ENCODE data around the gene GNAI2. TPM values are rescaled to one million over a fixed set of nuclear protein-coding genes. Genes with fewer than 3 reads are reported as not detected.
"Not testable (repeated sequence)": the region's sequence is repeated elsewhere in the genome, so short reads cannot be mapped to it uniquely, and the experiment has no call there.

GNAI2 gene
- total and polyA plus RNA-seq, 2 experiments from 2014 or later = 179 to 255 TPM

DNA sequence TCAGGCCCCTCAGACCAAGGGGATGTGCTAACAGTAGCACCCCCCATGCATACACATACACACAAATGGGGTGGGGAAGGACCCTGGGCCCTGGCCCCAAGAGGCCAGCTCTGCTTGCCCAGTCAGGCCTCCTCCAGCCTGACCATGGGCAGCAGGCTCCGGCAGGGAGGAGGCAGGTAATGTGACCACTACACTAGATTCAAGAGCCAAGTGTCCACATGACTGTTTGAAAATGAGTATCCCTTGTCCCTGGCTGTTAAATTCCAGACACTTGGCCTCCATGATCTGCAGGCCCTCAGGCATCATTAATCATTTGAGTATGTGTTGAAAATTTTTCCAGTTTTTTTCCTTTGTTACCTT lies 13.9 kb upstream of the GNAI2 start:
- H3K4me1 ChIP-seq (ENCODE audit: low read depth) = peaks cover 3% of the 10 kb centered on the region
- H3K27me3 ChIP-seq = no peaks in the 10 kb centered on the region
- TF ChIP-seq, protein P1, sequence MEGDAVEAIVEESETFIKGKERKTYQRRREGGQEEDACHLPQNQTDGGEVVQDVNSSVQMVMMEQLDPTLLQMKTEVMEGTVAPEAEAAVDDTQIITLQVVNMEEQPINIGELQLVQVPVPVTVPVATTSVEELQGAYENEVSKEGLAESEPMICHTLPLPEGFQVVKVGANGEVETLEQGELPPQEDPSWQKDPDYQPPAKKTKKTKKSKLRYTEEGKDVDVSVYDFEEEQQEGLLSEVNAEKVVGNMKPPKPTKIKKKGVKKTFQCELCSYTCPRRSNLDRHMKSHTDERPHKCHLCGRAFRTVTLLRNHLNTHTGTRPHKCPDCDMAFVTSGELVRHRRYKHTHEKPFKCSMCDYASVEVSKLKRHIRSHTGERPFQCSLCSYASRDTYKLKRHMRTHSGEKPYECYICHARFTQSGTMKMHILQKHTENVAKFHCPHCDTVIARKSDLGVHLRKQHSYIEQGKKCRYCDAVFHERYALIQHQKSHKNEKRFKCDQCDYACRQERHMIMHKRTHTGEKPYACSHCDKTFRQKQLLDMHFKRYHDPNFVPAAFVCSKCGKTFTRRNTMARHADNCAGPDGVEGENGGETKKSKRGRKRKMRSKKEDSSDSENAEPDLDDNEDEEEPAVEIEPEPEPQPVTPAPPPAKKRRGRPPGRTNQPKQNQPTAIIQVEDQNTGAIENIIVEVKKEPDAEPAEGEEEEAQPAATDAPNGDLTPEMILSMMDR (IDR thresholded peaks at IDR 0.05; ENCODE audit: low read depth, low read length) = no peak
- H3K27ac ChIP-seq = no peak overlapping the region
- no peak for DNase-seq (ENCODE audit: low read depth in 1 of 2, low spot score in 1 of 2)
- H3K9me3 ChIP-seq (ENCODE audit: low read depth) = no peaks in the 10 kb centered on the region
- H3K36me3 ChIP-seq = no peaks in the 10 kb centered on the region
- no peak overlapping the region for H3K4me3 ChIP-seq

GRCh38 chr3:50224639-50225038 lies 11.4 kb upstream of the GNAI2 start:
- DNase-seq (ENCODE audit: low read depth in 1 of 2, low spot score in 1 of 2) = no peak
- peaks cover 10% of the 10 kb centered on the region for H3K4me1 ChIP-seq (ENCODE audit: low read depth)
- TF ChIP-seq, protein P1 (IDR thresholded peaks at IDR 0.05; ENCODE audit: low read depth, low read length) = no peak
- H3K36me3 ChIP-seq = no peaks in the 10 kb centered on the region
- no peaks in the 10 kb centered on the region for H3K27me3 ChIP-seq
- no peak overlapping the region for H3K4me3 ChIP-seq
- no peaks in the 10 kb centered on the region for H3K9me3 ChIP-seq (ENCODE audit: low read depth)
- H3K27ac ChIP-seq = no peak overlapping the region

DNA sequence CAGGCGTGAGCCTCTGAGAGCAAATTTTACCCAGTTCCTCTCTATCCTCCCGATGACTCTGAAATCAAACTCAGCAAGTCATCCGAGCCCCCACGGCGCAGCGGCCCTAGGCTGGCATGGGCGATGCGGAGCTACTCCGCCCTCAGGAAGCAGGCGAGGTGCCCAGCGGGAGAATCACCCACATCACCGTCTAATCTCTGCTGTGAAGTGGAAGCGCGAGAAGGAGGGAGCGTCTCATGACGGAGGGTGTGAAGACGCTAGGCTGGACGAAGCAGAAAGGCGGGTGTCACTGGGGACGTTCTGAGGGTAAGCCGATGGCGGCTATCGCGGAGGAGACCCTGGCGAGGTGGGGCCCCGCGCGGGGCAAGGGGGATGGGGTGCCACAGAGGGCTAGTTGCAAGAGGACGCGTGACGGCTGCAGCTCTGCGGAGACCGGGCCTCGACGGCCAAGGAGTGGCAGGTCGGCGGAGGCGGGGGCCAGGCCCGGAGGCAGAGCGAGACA lies 9.1 kb upstream of the GNAI2 start:
- H3K9me3 ChIP-seq (ENCODE audit: low read depth) = no peaks in the 10 kb centered on the region
- no peak overlapping the region for H3K27ac ChIP-seq
- no peaks in the 10 kb centered on the region for H3K36me3 ChIP-seq
- DNase-seq (ENCODE audit: low read depth in 1 of 2, low spot score in 1 of 2) = peak; percentile 43 to 49
- no peaks in the 10 kb centered on the region for H3K27me3 ChIP-seq
- TF ChIP-seq, protein P1 (IDR thresholded peaks at IDR 0.05; ENCODE audit: low read depth, low read length) = no peak
- peak overlapping the region; percentile 49 for H3K4me3 ChIP-seq
- H3K4me1 ChIP-seq (ENCODE audit: low read depth) = peaks cover 10% of the 10 kb centered on the region

- H3K4me3 ChIP-seq = peak overlapping the region; percentile 49
- no peaks in the 10 kb centered on the region for H3K36me3 ChIP-seq
- peak overlapping the region; percentile 74 for H3K27ac ChIP-seq
- TF ChIP-seq, protein P1 (IDR thresholded peaks at IDR 0.05; ENCODE audit: low read depth, low read length) = peak; percentile 63
- peak; percentile 92 to 95 for DNase-seq (ENCODE audit: low read depth in 1 of 2, low spot score in 1 of 2)
- H3K9me3 ChIP-seq (ENCODE audit: low read depth) = no peaks in the 10 kb centered on the region
- no peaks in the 10 kb centered on the region for H3K27me3 ChIP-seq
- peaks cover 10% of the 10 kb centered on the region for H3K4me1 ChIP-seq (ENCODE audit: low read depth)
Measured at GRCh38 chr3:50227390-50228183, 8.4 kb upstream of the GNAI2 start.

DNA sequence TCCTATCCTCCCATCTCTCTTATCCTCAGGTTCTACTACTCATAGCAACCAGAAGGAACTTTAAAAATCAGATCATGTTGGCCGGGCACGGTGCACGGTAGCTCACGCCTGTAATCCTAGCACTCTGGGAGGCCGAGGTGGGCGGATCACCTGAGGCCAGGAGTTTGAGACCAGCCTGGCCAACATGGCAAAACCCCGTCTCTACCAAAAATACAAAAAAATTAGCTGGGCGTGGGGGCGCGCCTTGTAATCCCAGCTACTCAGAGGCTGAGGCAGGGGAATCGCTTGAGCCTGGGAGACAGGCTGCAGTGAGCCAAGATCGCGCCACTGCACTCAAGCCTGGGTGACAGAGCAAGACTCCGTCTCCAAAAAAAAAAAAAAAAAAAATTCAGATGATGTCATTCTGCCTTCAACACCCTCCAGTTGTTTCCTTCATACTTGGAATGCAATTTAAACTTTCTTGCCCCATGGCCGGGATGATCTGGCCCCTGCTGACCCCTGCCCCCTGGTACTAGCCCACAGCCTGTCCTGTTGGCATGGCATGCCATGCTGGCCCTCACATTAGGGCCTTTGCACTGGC lies 7.7 kb upstream of the GNAI2 start:
- DNase-seq (ENCODE audit: low read depth in 1 of 2, low spot score in 1 of 2); H3K36me3 ChIP-seq; H3K9me3 ChIP-seq (ENCODE audit: low read depth); H3K27me3 ChIP-seq: not testable (repeated sequence)
- H3K4me1 ChIP-seq (ENCODE audit: low read depth) = peaks cover 17% of the 10 kb centered on the region
- H3K27ac ChIP-seq = peak overlapping the region; percentile 74
- peak overlapping the region; percentile 49 for H3K4me3 ChIP-seq

DNA sequence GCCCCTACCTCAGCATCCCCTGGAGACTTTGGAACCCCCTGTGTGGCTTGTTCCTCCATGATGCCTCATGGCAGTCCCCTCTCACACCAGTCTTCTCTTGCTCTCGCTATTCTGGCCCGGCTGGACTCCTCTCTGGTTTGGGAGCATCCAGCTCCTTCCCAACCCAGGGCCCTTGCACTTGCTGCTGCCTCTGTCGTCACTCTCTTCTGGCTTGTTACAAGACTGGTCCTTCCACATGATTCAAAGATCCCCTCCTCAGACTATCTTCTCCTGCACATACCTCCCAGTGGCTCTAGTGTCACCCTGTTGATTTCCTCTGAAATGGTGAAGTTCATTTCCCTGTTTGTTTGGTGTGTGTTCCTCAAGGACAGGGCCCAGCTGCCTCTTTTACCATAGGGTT lies 6.5 kb upstream of the GNAI2 start:
- H3K4me1 ChIP-seq (ENCODE audit: low read depth) = peaks cover 21% of the 10 kb centered on the region
- no peaks in the 10 kb centered on the region for H3K36me3 ChIP-seq
- no peak for DNase-seq (ENCODE audit: low read depth in 1 of 2, low spot score in 1 of 2)
- no peaks in the 10 kb centered on the region for H3K9me3 ChIP-seq (ENCODE audit: low read depth)
- H3K27ac ChIP-seq = no peak overlapping the region
- H3K4me3 ChIP-seq = no peak overlapping the region
- TF ChIP-seq, protein P1 (IDR thresholded peaks at IDR 0.05; ENCODE audit: low read depth, low read length) = no peak
- H3K27me3 ChIP-seq = no peaks in the 10 kb centered on the region

Data from cardiac muscle cell (in vitro differentiated cells and primary cell).